BLaER1 (cell line): ENCODE measurements around the gene MYO1B.
A peak's percentile ranks its signal among the peaks of the same experiment; 100 is the strongest.

Experiments used
- H3K27ac ChIP-seq: shearing (Covaris generic); formaldehyde crosslinking; 2 replicates; pipeline ENCODE4 v1.8.1; 2022
- H3K27me3 ChIP-seq: shearing (Covaris generic); formaldehyde crosslinking; 2 replicates; pipeline ENCODE4 v1.8.1; 2022
- H3K36me3 ChIP-seq: shearing (Covaris generic); formaldehyde crosslinking; 2 replicates; pipeline ENCODE4 v1.8.1; 2022
- H3K4me1 ChIP-seq: shearing (Covaris generic); formaldehyde crosslinking; 2 replicates; pipeline ENCODE4 v1.8.1; 2022
- H3K4me2 ChIP-seq: shearing (Covaris generic); formaldehyde crosslinking; 2 replicates; pipeline ENCODE4 v1.8.1; 2022
- H3K4me3 ChIP-seq: shearing (Covaris generic); formaldehyde crosslinking; 2 replicates; pipeline ENCODE4 v1.8.1; 2022
- H3K9ac ChIP-seq: shearing (Covaris generic); formaldehyde crosslinking; 2 replicates; pipeline ENCODE4 v1.8.1; 2022
- H3K9me3 ChIP-seq: shearing (Covaris generic); formaldehyde crosslinking; 2 replicates; pipeline ENCODE4 v1.8.1; 2022
- H4K20me1 ChIP-seq: shearing (Covaris generic); formaldehyde crosslinking; 2 replicates; pipeline ENCODE4 v1.8.1; 2022
- Cebpa-rat ChIP-seq: shearing (Covaris generic); IDR thresholded peaks from 2 replicates; pipeline ENCODE4 v1.8.1; 2022

MYO1B gene

DNA sequence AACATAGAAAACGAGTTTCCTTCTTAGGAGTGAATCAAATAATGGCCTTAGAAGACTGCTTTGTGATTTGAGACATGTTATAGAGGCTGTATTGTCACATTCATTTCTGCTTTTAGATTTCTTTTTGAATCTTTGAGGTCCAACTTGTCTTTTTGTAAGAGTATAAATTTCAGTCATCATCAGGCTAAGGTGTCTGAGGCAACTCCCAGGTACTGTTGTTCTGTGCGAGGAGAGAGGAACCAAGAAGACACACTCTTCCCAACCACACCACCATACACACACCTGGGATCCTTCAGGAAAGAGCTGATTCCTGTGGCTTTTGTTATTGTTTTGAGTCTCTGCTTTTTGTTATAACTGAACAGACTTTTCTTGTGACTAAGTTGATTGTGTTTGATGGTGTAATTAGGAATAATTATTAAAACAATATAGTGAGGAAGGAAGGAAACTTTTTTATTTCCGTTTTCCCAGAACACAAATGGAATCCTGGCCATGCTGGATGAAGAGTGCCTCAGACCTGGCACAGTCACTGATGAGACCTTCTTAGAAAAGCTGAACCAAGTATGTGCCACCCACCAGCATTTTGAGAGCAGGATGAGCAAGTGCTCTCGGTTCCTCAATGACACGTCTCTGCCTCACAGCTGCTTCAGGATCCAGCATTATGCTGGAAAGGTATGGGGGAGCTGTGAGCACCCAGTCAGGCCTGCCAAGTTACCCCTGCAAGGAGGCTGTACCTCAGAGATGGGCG lies 140.4 kb downstream of the MYO1B start:
- Histone ChIP-seq H3K27ac (no peak overlapping the region), H3K9ac (no peak overlapping the region), H4K20me1 (no peaks in the 10 kb centered on the region), H3K4me1 (no peaks in the 10 kb centered on the region), H3K4me3 (no peak overlapping the region), H3K36me3 (peaks cover 70% of the 10 kb centered on the region), H3K9me3 (no peaks in the 10 kb centered on the region), H3K27me3 (no peaks in the 10 kb centered on the region), H3K4me2 (no peak overlapping the region)
- TF ChIP-seq Cebpa-rat = no peak

DNA sequence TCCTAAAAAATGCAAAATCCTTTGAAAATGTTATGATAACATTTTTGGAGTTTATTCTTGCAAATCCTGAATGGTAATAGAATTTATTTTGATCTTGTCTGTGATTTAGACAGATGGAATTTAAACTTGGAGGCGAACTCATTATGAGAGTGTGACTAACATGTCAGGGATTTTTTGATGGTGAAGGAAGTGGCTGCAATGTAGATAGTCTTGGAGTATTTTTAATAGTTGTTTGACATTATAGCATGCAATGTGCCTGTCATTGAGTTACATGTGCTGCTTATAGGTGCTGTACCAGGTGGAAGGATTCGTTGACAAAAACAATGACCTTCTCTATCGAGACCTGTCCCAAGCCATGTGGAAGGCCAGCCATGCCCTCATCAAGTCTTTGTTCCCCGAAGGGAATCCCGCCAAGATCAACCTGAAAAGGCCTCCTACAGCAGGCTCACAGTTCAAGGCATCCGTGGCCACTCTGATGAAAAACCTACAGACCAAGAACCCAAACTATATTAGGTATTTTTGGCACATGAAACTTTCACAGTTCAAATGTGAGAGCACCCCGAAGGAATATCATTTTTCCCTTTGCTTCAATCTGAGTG lies 141.8 kb downstream of the MYO1B start:
- H3K36me3 ChIP-seq = peaks cover 76% of the 10 kb centered on the region
- no peak overlapping the region for H3K4me2 ChIP-seq
- H3K4me3 ChIP-seq = no peak overlapping the region
- H3K27me3 ChIP-seq = no peaks in the 10 kb centered on the region
- no peak overlapping the region for H3K9ac ChIP-seq
- no peak overlapping the region for H3K27ac ChIP-seq
- H3K4me1 ChIP-seq = no peaks in the 10 kb centered on the region
- no peak for TF ChIP-seq Cebpa-rat
- no peaks in the 10 kb centered on the region for H4K20me1 ChIP-seq
- no peaks in the 10 kb centered on the region for H3K9me3 ChIP-seq

DNA sequence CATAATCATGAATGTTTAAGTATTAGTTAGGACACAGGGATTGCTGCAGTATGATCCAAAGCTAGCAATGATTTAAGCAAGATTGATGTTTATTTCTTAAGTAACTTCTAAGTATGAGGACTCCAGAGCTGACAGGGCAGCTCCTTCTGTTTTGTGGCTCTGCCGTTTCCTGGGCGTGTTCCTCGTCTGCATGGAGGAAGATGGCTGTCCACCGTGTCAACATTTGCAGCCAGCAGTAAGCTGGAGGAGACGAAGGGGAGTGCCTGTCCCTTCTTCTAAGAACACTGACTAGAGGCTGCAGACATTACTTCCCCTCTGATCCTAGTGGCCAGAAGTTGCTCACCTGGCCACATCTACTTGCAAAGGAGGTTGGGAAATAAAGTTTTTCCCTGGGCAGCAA lies 144.1 kb downstream of the MYO1B start:
- Histone ChIP-seq H3K4me1 (no peaks in the 10 kb centered on the region), H3K9me3 (no peaks in the 10 kb centered on the region), H3K27ac (no peak overlapping the region), H3K4me3 (no peak overlapping the region), H3K27me3 (no peaks in the 10 kb centered on the region), H3K36me3 (peaks cover 80% of the 10 kb centered on the region), H4K20me1 (no peaks in the 10 kb centered on the region), H3K4me2 (no peak overlapping the region), H3K9ac (no peak overlapping the region)
- TF ChIP-seq Cebpa-rat = no peak

DNA sequence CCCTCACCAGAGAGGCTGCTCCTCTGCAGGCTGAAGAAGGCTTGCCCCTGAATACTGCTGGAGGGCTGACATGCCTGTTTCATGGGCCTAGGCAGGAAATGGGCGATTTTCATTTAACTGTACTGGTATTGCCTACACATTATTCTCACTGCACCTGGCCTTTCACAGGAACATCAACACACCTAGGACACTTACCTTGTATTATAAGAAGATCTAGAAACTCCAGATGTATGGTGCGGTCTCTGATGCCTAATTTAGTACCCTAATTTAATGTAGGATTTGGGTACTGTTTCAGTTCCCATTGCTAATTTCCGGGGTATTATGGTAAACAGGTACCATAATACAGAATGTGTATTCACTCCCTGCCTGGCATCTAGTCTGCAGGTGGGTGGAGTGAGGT lies 146.0 kb downstream of the MYO1B start:
- Histone ChIP-seq H4K20me1 (no peaks in the 10 kb centered on the region), H3K4me1 (no peaks in the 10 kb centered on the region), H3K4me3 (no peak overlapping the region), H3K9me3 (no peaks in the 10 kb centered on the region), H3K36me3 (peaks cover 86% of the 10 kb centered on the region), H3K9ac (no peak overlapping the region), H3K4me2 (no peak overlapping the region), H3K27ac (no peak overlapping the region), H3K27me3 (no peaks in the 10 kb centered on the region)
- no peak for TF ChIP-seq Cebpa-rat

DNA sequence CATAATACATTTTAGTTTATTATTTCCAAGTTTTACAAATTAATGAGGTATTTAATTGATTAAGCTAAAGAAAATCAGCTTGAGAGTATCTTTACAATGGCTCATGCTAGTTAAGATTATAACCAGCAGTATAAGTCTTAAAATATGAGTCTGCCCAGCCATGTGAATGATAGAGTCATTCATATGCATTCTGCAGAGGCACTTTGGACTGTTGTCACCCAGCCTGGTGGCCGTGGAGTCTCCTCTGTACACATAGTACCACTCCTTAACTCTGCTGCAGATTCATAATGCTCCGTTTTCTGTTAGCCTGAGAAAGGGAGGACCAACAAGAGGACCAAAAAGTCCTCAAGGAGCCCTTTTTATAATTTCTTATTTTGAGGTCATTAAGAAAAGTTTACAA lies 148.8 kb downstream of the MYO1B start:
- Histone ChIP-seq H3K27me3 (no peaks in the 10 kb centered on the region), H3K4me2 (no peak overlapping the region), H3K4me3 (no peak overlapping the region), H3K36me3 (peaks cover 77% of the 10 kb centered on the region), H3K27ac (no peak overlapping the region), H3K9me3 (peaks cover 9% of the 10 kb centered on the region), H3K9ac (no peak overlapping the region), H4K20me1 (no peaks in the 10 kb centered on the region), H3K4me1 (no peaks in the 10 kb centered on the region)
- no peak for TF ChIP-seq Cebpa-rat

DNA sequence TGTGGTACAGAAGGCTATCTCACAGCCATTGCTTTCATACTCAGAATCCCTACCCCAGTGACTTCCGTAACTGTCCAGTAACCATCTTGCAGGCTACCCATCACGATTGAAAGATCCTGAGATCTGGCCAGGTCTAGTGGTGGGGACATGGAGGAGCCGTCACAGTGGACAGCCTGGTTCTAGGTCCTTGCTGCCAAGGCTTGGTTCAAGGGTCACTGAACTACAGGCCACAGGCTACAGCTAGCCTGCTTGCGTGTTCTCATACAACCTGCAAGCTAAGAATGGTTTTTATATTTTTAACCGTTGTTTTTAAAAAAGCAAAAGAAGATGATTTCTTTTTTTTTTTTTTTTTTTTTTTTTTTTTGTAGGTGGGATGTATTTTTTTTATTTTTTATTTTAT lies 151.6 kb downstream of the MYO1B start:
- Histone ChIP-seq H4K20me1 (no peaks in the 10 kb centered on the region), H3K4me1 (no peaks in the 10 kb centered on the region), H3K27me3 (no peaks in the 10 kb centered on the region), H3K36me3 (peaks cover 78% of the 10 kb centered on the region), H3K9me3 (peaks cover 9% of the 10 kb centered on the region), H3K4me3 (no peak overlapping the region), H3K4me2 (no peak overlapping the region), H3K27ac (no peak overlapping the region), H3K9ac (no peak overlapping the region)
- no peak for TF ChIP-seq Cebpa-rat

DNA sequence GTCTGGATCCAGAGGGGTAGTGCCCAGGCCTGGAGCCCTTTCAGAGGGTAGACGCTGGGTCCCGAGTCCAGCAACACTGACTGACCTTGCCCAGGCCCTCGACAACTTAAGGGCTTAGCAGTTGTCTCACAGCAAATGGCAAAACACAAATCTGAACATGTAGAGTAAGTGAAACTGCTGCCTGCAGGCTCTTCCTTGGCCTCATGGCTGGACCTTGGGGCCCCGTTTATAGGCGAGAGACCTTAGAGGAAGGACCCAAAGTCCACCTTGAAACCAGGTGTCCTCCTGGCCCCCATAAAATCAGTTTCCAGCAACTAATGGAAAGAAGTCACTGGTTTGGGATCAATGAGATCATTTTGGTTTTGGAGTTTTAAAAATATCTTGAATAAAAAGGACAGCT lies 154.4 kb downstream of the MYO1B start:
- no peaks in the 10 kb centered on the region for H4K20me1 ChIP-seq
- TF ChIP-seq Cebpa-rat = no peak
- H3K4me2 ChIP-seq = no peak overlapping the region
- H3K9me3 ChIP-seq = peaks cover 9% of the 10 kb centered on the region
- H3K27me3 ChIP-seq = no peaks in the 10 kb centered on the region
- H3K9ac ChIP-seq = no peak overlapping the region
- H3K27ac ChIP-seq = no peak overlapping the region
- peaks cover 63% of the 10 kb centered on the region for H3K36me3 ChIP-seq
- H3K4me1 ChIP-seq = peaks cover 14% of the 10 kb centered on the region
- no peak overlapping the region for H3K4me3 ChIP-seq

DNA sequence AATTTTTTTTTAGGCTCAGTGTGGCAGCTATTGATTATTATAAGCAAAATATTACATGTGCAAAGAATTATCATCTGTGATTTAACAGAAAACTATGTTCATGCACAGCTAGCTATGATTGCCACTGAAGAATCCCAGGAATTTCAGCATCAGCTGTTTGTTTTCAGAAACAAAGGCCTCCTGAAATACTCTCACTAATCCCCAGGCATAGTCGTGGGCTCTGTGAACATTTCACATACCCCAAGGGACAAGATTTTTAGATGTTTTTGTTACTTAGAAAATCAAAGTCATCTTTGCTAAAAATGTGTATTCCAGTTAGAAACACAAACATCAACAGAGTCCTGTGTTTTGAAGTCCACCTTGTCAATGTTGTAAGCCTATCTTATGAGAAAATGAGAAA lies 156.1 kb downstream of the MYO1B start:
- Histone ChIP-seq H3K36me3 (peaks cover 59% of the 10 kb centered on the region), H4K20me1 (no peaks in the 10 kb centered on the region), H3K9me3 (peaks cover 8% of the 10 kb centered on the region), H3K27me3 (no peaks in the 10 kb centered on the region), H3K27ac (no peak overlapping the region), H3K4me2 (no peak overlapping the region), H3K4me1 (peaks cover 31% of the 10 kb centered on the region), H3K4me3 (no peak overlapping the region), H3K9ac (no peak overlapping the region)
- no peak for TF ChIP-seq Cebpa-rat

DNA sequence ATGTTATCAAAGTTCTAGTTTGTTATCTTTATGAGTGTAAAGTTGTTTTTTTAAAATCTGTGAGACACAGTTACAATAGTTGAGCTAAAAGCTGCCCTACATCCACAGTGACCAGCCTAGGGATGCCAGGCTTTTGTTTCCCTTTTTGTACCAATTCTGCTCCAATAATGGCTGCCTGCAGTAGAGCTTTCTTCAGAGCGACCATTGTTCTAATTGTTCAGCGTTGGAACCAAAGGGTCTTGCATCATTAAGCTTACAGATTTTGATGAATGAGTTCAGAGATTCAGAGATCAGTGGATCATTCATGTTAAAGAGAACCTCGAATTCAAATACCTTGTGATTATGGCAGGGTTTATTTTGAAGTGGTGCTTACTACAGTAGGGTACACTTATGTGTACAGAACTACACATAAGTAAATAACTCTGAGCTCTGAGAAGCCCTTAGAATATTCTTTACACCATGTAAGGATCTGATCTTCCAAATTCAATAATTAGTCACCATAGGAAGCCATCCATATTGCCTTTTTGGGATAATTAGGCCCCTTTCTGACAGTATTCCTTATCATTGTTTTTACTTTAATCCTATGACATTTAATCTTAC lies 157.9 kb downstream of the MYO1B start:
- Histone ChIP-seq H3K9ac (no peak overlapping the region), H3K4me2 (no peak overlapping the region), H3K27ac (no peak overlapping the region), H3K4me3 (no peak overlapping the region), H3K4me1 (peaks cover 31% of the 10 kb centered on the region), H3K9me3 (no peaks in the 10 kb centered on the region), H3K27me3 (no peaks in the 10 kb centered on the region), H3K36me3 (peaks cover 62% of the 10 kb centered on the region), H4K20me1 (no peaks in the 10 kb centered on the region)
- TF ChIP-seq Cebpa-rat = no peak

DNA sequence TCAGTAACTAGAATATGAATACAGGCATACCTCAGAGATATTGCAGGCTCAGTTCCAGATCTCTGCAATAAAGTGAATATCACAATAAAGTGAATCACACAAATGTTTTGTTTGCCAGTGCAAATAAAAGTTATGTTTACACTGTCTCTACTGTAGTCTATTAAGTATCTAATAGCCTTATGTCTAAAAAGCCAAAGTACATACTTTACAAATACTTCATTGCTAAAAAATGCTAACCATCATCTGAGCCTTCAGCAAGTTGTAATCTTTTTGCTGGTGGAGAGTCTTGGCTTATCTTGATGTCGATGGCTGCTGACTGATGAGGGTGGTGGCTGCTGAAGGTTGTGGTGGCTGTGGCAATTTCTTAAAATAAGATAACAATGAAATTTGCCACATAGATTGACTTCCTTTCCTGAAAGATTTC lies 159.4 kb downstream of the MYO1B start:
- H3K9me3 ChIP-seq = no peaks in the 10 kb centered on the region
- H3K27me3 ChIP-seq = no peaks in the 10 kb centered on the region
- no peak overlapping the region for H3K4me3 ChIP-seq
- H3K9ac ChIP-seq = no peak overlapping the region
- H3K4me2 ChIP-seq = peak overlapping the region; percentile 33; the same call in 1 of the 2 replicates
- H4K20me1 ChIP-seq = no peaks in the 10 kb centered on the region
- peaks cover 71% of the 10 kb centered on the region for H3K36me3 ChIP-seq
- no peak for TF ChIP-seq Cebpa-rat
- H3K27ac ChIP-seq = no peak overlapping the region
- peaks cover 31% of the 10 kb centered on the region for H3K4me1 ChIP-seq
